Measurements from ENCODE around the gene FUOM. TPM values are rescaled to one million over a fixed set of nuclear protein-coding genes. Genes with fewer than 3 reads are reported as not detected.

The FUOM gene
- polyA plus RNA-seq, 1 donor from 2014 or later = not detected

DNA sequence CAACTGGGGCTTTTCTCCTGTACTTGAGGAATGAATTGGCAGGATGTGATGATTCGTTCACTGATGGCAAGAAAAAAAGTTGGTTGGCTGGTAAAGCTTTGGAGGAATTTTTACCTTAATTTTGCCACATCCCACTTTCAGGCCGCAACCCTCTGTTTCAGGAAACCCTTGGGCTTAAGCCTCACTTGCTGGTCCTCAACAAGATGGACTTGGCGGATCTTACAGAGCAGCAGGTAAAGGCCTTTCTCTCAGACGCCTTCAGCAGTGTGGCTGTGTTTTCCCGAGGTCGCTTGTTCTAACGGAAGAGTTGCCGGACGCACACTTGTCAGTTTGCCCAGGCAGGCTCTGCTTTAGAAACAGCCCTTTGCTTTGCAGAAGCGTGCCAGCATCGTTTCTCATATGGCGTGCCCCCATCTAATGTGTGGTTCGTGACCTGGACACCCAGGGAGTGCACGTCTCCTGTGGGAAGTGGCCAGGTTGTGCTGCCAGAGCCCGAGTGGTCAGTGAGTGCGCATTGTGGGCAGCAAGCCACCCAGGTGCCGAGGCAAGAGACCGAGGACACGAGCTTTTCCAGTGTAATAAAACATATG is 38.3 kb upstream of the FUOM start:
- no peaks in the 10 kb centered on the region for H3K36me3 ChIP-seq (ENCODE audit: insufficient read depth, low read length)
- no peak overlapping the region for H3K4me2 ChIP-seq (ENCODE audit: low read length)
- H3K79me2 ChIP-seq (replicated peaks; ENCODE audit: insufficient read depth, low read length) = peaks cover 6% of the 10 kb centered on the region
- no peaks in the 10 kb centered on the region for H3F3A ChIP-seq (ENCODE audit: insufficient read depth, low read length, poor library complexity, severe bottlenecking)
- H2AFZ ChIP-seq (ENCODE audit: low read depth, low read length) = no peak overlapping the region
- H3K4me3 ChIP-seq (ENCODE audit: low read length) = no peak overlapping the region
- H3K9me3 ChIP-seq (ENCODE audit: low read length) = no peaks in the 10 kb centered on the region
- no peaks in the 10 kb centered on the region for H3K27me3 ChIP-seq (ENCODE audit: insufficient read depth, low read depth, low read length)
- no peak overlapping the region for H3K9ac ChIP-seq (ENCODE audit: low read length)
- H3K27ac ChIP-seq (ENCODE audit: low read length) = no peak overlapping the region
- no peaks in the 10 kb centered on the region for H4K20me1 ChIP-seq (ENCODE audit: insufficient read depth)
- TF ChIP-seq EZH2 (IDR thresholded peaks at IDR 0.05; ENCODE audit: borderline replicate concordance, insufficient read depth, low read length, poor library complexity, severe bottlenecking) (no peak), MXI1 (conservative IDR thresholded peaks at IDR 0.05; ENCODE audit: poor library complexity, severe bottlenecking) (no peak)
- TF ChIP-seq, protein P1, sequence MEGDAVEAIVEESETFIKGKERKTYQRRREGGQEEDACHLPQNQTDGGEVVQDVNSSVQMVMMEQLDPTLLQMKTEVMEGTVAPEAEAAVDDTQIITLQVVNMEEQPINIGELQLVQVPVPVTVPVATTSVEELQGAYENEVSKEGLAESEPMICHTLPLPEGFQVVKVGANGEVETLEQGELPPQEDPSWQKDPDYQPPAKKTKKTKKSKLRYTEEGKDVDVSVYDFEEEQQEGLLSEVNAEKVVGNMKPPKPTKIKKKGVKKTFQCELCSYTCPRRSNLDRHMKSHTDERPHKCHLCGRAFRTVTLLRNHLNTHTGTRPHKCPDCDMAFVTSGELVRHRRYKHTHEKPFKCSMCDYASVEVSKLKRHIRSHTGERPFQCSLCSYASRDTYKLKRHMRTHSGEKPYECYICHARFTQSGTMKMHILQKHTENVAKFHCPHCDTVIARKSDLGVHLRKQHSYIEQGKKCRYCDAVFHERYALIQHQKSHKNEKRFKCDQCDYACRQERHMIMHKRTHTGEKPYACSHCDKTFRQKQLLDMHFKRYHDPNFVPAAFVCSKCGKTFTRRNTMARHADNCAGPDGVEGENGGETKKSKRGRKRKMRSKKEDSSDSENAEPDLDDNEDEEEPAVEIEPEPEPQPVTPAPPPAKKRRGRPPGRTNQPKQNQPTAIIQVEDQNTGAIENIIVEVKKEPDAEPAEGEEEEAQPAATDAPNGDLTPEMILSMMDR (IDR thresholded peaks at IDR 0.05; ENCODE audit: poor library complexity, severe bottlenecking) = no peak
- TF ChIP-seq, protein P2, sequence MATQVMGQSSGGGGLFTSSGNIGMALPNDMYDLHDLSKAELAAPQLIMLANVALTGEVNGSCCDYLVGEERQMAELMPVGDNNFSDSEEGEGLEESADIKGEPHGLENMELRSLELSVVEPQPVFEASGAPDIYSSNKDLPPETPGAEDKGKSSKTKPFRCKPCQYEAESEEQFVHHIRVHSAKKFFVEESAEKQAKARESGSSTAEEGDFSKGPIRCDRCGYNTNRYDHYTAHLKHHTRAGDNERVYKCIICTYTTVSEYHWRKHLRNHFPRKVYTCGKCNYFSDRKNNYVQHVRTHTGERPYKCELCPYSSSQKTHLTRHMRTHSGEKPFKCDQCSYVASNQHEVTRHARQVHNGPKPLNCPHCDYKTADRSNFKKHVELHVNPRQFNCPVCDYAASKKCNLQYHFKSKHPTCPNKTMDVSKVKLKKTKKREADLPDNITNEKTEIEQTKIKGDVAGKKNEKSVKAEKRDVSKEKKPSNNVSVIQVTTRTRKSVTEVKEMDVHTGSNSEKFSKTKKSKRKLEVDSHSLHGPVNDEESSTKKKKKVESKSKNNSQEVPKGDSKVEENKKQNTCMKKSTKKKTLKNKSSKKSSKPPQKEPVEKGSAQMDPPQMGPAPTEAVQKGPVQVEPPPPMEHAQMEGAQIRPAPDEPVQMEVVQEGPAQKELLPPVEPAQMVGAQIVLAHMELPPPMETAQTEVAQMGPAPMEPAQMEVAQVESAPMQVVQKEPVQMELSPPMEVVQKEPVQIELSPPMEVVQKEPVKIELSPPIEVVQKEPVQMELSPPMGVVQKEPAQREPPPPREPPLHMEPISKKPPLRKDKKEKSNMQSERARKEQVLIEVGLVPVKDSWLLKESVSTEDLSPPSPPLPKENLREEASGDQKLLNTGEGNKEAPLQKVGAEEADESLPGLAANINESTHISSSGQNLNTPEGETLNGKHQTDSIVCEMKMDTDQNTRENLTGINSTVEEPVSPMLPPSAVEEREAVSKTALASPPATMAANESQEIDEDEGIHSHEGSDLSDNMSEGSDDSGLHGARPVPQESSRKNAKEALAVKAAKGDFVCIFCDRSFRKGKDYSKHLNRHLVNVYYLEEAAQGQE (IDR thresholded peaks at IDR 0.05; ENCODE audit: borderline replicate concordance) = no peak
- no peaks in the 10 kb centered on the region for H3K9me2 ChIP-seq (ENCODE audit: insufficient read depth, low read length)

DNA sequence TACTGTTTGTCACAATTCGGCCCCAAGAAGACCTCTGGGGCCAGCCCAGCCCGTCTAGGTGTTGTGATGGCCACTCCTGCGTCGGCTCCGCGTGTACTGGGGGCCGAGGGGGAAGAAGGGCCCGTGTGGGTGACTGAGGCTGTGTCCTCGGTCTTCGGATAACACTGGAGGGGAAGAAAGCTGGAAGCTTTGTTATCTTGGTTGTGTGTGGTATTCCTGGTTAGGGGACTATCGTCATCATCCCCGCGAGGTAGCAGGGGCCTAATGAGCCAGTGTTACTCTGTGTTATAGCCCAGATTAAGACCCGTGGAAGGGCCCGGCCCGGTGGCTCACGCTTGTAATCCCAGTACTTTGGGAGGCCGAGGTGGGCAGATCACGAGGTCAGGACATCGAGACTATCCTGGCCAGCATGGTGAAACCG is 37.0 kb upstream of the FUOM start:
- peak overlapping the region; percentile 78 for H3K27ac ChIP-seq (ENCODE audit: low read length)

DNA sequence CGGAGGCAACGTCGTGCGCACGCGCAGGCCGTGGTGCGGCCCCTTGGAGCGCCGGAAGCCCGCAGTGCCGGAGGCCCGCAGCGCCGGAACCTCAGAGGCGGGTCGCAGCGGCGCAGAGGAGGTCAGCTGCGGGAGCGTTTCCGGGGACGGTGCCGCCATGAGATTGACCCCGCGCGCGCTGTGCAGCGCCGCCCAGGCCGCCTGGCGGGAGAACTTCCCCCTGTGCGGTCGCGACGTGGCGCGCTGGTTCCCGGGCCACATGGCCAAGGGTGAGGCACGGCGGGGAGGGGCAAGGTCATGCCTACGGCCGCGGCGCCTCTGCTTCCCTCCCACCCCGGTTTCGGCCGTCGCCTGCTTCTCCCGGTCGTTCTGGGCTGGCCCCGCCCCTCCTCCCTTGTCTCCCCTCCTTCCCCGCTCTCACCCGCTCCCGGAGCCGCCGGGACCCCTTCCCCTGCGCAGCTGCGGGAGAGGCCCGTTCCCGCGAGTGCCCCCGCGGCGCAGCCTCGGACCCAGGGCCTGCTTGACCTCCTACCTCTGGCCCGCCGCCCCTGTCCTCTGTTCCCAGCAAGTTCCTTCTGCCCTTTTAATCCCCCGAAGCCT is 36.3 kb upstream of the FUOM start, which contains the start of gene MTG1:
TSS of gene MTG1 (plus strand) at position 94 of the 600 bp plus-strand sequence. CDS start at position 158, 64 bp downstream.
- Histone ChIP-seq H3K9ac (ENCODE audit: low read length) (peak within 1 kb of the TSS; percentile 85), H3K79me2 (replicated peaks; ENCODE audit: insufficient read depth, low read length) (peaks cover 6% of the 10 kb centered on the region)

More for the DNA sequence above, 37.0 kb upstream of the FUOM start:
- Histone ChIP-seq H3K36me3 (ENCODE audit: insufficient read depth, low read length) (no peaks in the 10 kb centered on the region), H3K9me3 (ENCODE audit: low read length) (no peaks in the 10 kb centered on the region), H3K27me3 (ENCODE audit: insufficient read depth, low read depth, low read length) (no peaks in the 10 kb centered on the region), H3K4me2 (ENCODE audit: low read length) (peak overlapping the region; percentile 89), H3F3A (ENCODE audit: insufficient read depth, low read length, poor library complexity, severe bottlenecking) (no peaks in the 10 kb centered on the region), H4K20me1 (ENCODE audit: insufficient read depth) (no peaks in the 10 kb centered on the region), H3K79me2 (replicated peaks; ENCODE audit: insufficient read depth, low read length) (peaks cover 6% of the 10 kb centered on the region), H3K9ac (ENCODE audit: low read length) (peak overlapping the region; percentile 85), H3K9me2 (ENCODE audit: insufficient read depth, low read length) (no peaks in the 10 kb centered on the region), H3K4me3 (ENCODE audit: low read length) (peak overlapping the region; percentile 99), H2AFZ (ENCODE audit: low read depth, low read length) (peak overlapping the region; percentile 83)
- TF ChIP-seq SMC3 (conservative IDR thresholded peaks at IDR 0.05; ENCODE audit: poor library complexity) = no peak

More for the DNA sequence above, 36.3 kb upstream of the FUOM start, which contains the start of gene MTG1:
- Histone ChIP-seq H4K20me1 (ENCODE audit: insufficient read depth) (no peaks in the 10 kb centered on the region), H3K9me3 (ENCODE audit: low read length) (no peaks in the 10 kb centered on the region), H3K27ac (ENCODE audit: low read length) (peak within 1 kb of the TSS; percentile 78), H3K4me3 (ENCODE audit: low read length) (peak within 1 kb of the TSS; percentile 99), H3F3A (ENCODE audit: insufficient read depth, low read length, poor library complexity, severe bottlenecking) (no peaks in the 10 kb centered on the region), H2AFZ (ENCODE audit: low read depth, low read length) (peak within 1 kb of the TSS; percentile 83), H3K27me3 (ENCODE audit: insufficient read depth, low read depth, low read length) (no peaks in the 10 kb centered on the region), H3K9me2 (ENCODE audit: insufficient read depth, low read length) (no peaks in the 10 kb centered on the region), H3K4me2 (ENCODE audit: low read length) (peak within 1 kb of the TSS; percentile 89), H3K36me3 (ENCODE audit: insufficient read depth, low read length) (no peaks in the 10 kb centered on the region)
- TF ChIP-seq RAD21 (conservative IDR thresholded peaks at IDR 0.05) (peak; percentile 44), POLR2AphosphoS5 (IDR thresholded peaks at IDR 0.05) (peak; percentile 88), EZH2 (IDR thresholded peaks at IDR 0.05; ENCODE audit: borderline replicate concordance, insufficient read depth, low read length, poor library complexity, severe bottlenecking) (no peak), EP300 (conservative IDR thresholded peaks at IDR 0.05; ENCODE audit: poor library complexity, severe bottlenecking) (peak; percentile 63), MXI1 (conservative IDR thresholded peaks at IDR 0.05; ENCODE audit: poor library complexity, severe bottlenecking) (peak; percentile 97), SMC3 (conservative IDR thresholded peaks at IDR 0.05; ENCODE audit: poor library complexity) (peak; percentile 53), TAF1 (IDR thresholded peaks at IDR 0.05; ENCODE audit: low read depth) (peak; percentile 45)
- TF ChIP-seq, protein P2 (IDR thresholded peaks at IDR 0.05; ENCODE audit: borderline replicate concordance) = peak; percentile 51
- TF ChIP-seq, protein P1 (IDR thresholded peaks at IDR 0.05; ENCODE audit: poor library complexity, severe bottlenecking) = peak; percentile 55

Data from neural cell (in vitro differentiated cells).